OCI-LY3 (cell line): ENCODE results near the gene ASCC1.

ENCODE experiments used
- H2AFZ ChIP-seq: fragments of 200-600, 300-600 bp; shearing (Covaris generic); 2 replicates; pipeline ENCODE4 v1.6.0; 2014; ENCODE audit warnings: antibody characterized with exemption, low read depth, low read length
- H3K27ac ChIP-seq: fragments of 200-600, 300-600 bp; sonication (generic); 2 replicates; pipeline ENCODE4 v1.5.1; 2014; ENCODE audit warnings: mild to moderate bottlenecking, low read length, moderate library complexity, mixed read lengths
- H3K27me3 ChIP-seq: fragments of 200-600, 300-600 bp; sonication (generic); 2 replicates; pipeline ENCODE4 v1.6.1; 2014; ENCODE audit warnings: low read depth, low read length, mixed read lengths
- H3K36me3 ChIP-seq: fragments of 200-600, 300-600 bp; sonication (generic); replicated peaks from 2 replicates; pipeline ENCODE3; 2014; ENCODE audit warnings: low read depth, low read length, mixed read lengths
- H3K4me1 ChIP-seq: fragments of 300-600, 200-600 bp; sonication (generic); 2 replicates; pipeline ENCODE4 v1.6.1; 2014; ENCODE audit warnings: low read length, mixed read lengths
- H3K4me2 ChIP-seq: fragments of 200-600, 300-600 bp; sonication (generic); 2 replicates; pipeline ENCODE4 v1.6.1; 2014; ENCODE audit warnings: low read length, mixed read lengths
- H3K4me3 ChIP-seq: fragments of 300-600, 200-600 bp; sonication (generic); 2 replicates; pipeline ENCODE4 v1.5.1; 2014; ENCODE audit warnings: antibody characterized with exemption, mild to moderate bottlenecking, low read length, moderate library complexity
- H3K79me2 ChIP-seq: fragments of 300-600, 200-600 bp; shearing (Covaris generic); 2 replicates; pipeline ENCODE4 v1.6.1; 2014; ENCODE audit warnings: mild to moderate bottlenecking, low read length, mixed read lengths
- H3K9ac ChIP-seq: fragments of 300-600, 200-600 bp; shearing (Covaris generic); 2 replicates; pipeline ENCODE4 v1.6.0; 2014; ENCODE audit warnings: mild to moderate bottlenecking, low read length, moderate library complexity
- H3K9me3 ChIP-seq: fragments of 200-600, 300-600 bp; shearing (Covaris generic); 2 replicates; pipeline ENCODE4 v1.6.1; 2014; ENCODE audit warnings: low read length, mixed read lengths; ENCODE audit not compliant: insufficient read depth
- H4K20me1 ChIP-seq: fragments of 200-600, 300-600 bp; sonication (generic); 2 replicates; pipeline ENCODE4 v1.6.1; 2016; ENCODE audit warnings: low read length, mixed read lengths; ENCODE audit not compliant: insufficient read depth
- EZH2phosphoT487 ChIP-seq: fragments of 200-600 bp; shearing (Covaris generic); IDR thresholded peaks from 2 replicates; pipeline ENCODE4 v1.6.1; 2018; ENCODE audit warnings: antibody characterized with exemption, mixed run types, low read depth
- TF ChIP-seq, protein P1 (sequence below): fragments of 200-600, 300-600 bp; sonication (generic); IDR thresholded peaks from 2 replicates; pipeline ENCODE4 v1.5.1; 2014; ENCODE audit warnings: antibody characterized with exemption, low read length, low read depth

The ASCC1 gene

DNA sequence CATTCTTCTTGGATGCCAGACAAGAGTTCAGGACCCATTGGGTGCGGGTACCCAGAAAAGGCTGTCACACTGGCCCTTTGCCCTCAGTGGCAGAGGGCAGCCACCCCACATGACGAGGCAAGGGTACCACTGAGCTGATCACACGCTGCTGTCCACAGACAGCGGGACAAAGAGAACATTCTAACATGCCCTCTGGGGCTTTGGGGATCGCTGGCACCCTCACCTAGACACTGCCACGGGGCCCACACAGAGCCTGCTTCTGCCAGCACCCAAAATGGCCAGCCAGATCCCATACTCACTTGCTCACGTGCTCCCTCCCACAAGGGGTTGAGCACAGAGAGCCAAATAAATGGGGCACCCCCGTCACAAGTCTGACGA lies 111.0 kb downstream of the ASCC1 start:
- H3K4me3 ChIP-seq, result no peak overlapping the region
- H4K20me1 ChIP-seq, result no peaks in the 10 kb centered on the region
- H3K4me1 ChIP-seq, result no peaks in the 10 kb centered on the region
- H3K36me3 ChIP-seq, result no peaks in the 10 kb centered on the region
- no peaks in the 10 kb centered on the region for H3K27me3 ChIP-seq
- no peak overlapping the region for H2AFZ ChIP-seq
- no peak overlapping the region for H3K27ac ChIP-seq
- no peaks in the 10 kb centered on the region for H3K9me3 ChIP-seq
- no peaks in the 10 kb centered on the region for H3K79me2 ChIP-seq
- TF ChIP-seq, protein P1, sequence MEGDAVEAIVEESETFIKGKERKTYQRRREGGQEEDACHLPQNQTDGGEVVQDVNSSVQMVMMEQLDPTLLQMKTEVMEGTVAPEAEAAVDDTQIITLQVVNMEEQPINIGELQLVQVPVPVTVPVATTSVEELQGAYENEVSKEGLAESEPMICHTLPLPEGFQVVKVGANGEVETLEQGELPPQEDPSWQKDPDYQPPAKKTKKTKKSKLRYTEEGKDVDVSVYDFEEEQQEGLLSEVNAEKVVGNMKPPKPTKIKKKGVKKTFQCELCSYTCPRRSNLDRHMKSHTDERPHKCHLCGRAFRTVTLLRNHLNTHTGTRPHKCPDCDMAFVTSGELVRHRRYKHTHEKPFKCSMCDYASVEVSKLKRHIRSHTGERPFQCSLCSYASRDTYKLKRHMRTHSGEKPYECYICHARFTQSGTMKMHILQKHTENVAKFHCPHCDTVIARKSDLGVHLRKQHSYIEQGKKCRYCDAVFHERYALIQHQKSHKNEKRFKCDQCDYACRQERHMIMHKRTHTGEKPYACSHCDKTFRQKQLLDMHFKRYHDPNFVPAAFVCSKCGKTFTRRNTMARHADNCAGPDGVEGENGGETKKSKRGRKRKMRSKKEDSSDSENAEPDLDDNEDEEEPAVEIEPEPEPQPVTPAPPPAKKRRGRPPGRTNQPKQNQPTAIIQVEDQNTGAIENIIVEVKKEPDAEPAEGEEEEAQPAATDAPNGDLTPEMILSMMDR, result no peak
- TF ChIP-seq EZH2phosphoT487, result no peak
- no peak overlapping the region for H3K4me2 ChIP-seq
- H3K9ac ChIP-seq, result no peak overlapping the region

GRCh38 chr10:72104472-72105097 lies 111.5 kb downstream of the ASCC1 start:
- no peaks in the 10 kb centered on the region for H4K20me1 ChIP-seq
- no peak overlapping the region for H3K4me3 ChIP-seq
- no peak overlapping the region for H3K27ac ChIP-seq
- no peaks in the 10 kb centered on the region for H3K4me1 ChIP-seq
- TF ChIP-seq EZH2phosphoT487, result no peak
- TF ChIP-seq, protein P1, result no peak
- H3K9me3 ChIP-seq, result no peaks in the 10 kb centered on the region
- no peak overlapping the region for H2AFZ ChIP-seq
- H3K4me2 ChIP-seq, result no peak overlapping the region
- H3K27me3 ChIP-seq, result no peaks in the 10 kb centered on the region
- no peaks in the 10 kb centered on the region for H3K79me2 ChIP-seq
- H3K36me3 ChIP-seq, result no peaks in the 10 kb centered on the region
- H3K9ac ChIP-seq, result no peak overlapping the region

DNA sequence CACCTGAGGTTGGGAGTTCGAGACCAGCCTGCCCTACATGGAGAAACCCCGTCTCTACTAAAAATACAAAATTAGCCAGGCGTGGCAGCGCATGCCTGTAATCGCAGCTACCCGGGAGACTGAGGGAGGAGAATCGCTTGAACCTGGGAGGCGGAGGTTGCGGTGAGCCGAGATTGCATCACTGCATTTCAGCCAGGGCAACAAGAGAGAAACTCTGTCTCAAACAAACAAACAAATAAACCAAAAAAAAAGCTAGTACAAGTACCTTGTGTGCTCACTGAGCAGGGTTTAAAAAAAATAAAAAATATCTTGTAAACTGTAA lies 116.5 kb downstream of the ASCC1 start:
- H3K36me3 ChIP-seq, result no peaks in the 10 kb centered on the region
- H3K9me3 ChIP-seq, result no peaks in the 10 kb centered on the region
- H3K27me3 ChIP-seq, result no peaks in the 10 kb centered on the region
- H3K4me1 ChIP-seq, result no peaks in the 10 kb centered on the region
- no peak for TF ChIP-seq EZH2phosphoT487
- TF ChIP-seq, protein P1, result no peak
- H3K79me2 ChIP-seq, result no peaks in the 10 kb centered on the region
- H3K4me2 ChIP-seq, result no peak overlapping the region
- no peak overlapping the region for H3K9ac ChIP-seq
- H2AFZ ChIP-seq, result no peak overlapping the region
- no peak overlapping the region for H3K27ac ChIP-seq
- H4K20me1 ChIP-seq, result no peaks in the 10 kb centered on the region
- H3K4me3 ChIP-seq, result no peak overlapping the region

- no peak for TF ChIP-seq EZH2phosphoT487
- TF ChIP-seq, protein P1, result no peak
- H3K4me2 ChIP-seq, result no peak overlapping the region
- H2AFZ ChIP-seq, result no peak overlapping the region
- H3K4me3 ChIP-seq, result no peak overlapping the region
- no peaks in the 10 kb centered on the region for H4K20me1 ChIP-seq
- H3K27ac ChIP-seq, result no peak overlapping the region
- no peaks in the 10 kb centered on the region for H3K79me2 ChIP-seq
- H3K9me3 ChIP-seq, result no peaks in the 10 kb centered on the region
- H3K36me3 ChIP-seq, result no peaks in the 10 kb centered on the region
- H3K27me3 ChIP-seq, result no peaks in the 10 kb centered on the region
- H3K9ac ChIP-seq, result no peak overlapping the region
- no peaks in the 10 kb centered on the region for H3K4me1 ChIP-seq
Measured at GRCh38 chr10:72098836-72099599, 117.1 kb downstream of the ASCC1 start.
